ENCODE measurements around the gene HOXC11.

HOXC11 gene

DNA sequence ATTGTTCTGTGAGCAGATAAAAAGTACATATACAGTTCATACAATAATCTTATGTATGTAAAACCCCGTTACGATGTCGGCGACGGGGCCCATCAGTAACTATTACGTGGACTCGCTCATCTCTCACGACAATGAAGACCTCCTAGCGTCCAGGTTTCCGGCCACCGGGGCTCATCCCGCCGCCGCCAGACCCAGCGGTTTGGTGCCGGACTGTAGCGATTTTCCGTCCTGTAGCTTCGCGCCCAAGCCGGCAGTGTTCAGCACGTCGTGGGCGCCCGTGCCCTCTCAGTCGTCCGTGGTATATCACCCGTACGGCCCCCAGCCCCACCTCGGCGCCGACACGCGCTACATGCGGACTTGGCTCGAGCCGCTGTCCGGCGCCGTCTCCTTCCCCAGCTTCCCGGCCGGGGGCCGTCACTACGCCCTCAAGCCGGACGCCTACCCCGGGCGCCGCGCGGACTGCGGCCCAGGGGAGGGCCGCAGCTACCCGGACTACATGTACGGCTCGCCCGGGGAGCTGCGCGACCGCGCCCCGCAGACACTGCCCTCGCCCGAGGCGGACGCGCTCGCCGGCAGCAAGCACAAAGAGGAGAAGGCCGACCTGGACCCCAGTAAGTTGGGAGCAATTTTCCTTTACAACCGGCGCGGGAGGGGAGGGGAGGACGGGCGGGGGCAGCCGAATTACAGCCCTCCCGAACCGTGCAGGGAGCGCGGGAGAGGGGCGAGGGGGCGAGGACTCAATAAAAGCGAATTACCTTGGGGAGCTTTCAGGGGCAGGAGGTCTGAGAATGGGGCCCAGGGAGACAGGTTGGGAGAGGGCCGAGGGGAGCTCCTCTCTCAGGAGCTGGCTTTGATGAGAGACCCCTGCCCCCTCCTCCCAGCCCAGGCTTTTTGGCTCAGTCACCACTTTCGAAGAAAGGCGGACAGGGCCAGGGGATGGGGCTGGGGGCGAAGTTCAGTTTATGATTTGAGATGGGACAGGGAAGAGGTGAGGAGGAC lies 27.5 kb downstream of the HOXC11 start, which contains the start of gene HOXC9:
Gene HOXC9, plus strand, starts transcription at position 46 of the 999 bp plus-strand sequence. Its CDS starts 28 bp downstream, at position 74.
- DNase-seq, result peak; percentile 48

DNA sequence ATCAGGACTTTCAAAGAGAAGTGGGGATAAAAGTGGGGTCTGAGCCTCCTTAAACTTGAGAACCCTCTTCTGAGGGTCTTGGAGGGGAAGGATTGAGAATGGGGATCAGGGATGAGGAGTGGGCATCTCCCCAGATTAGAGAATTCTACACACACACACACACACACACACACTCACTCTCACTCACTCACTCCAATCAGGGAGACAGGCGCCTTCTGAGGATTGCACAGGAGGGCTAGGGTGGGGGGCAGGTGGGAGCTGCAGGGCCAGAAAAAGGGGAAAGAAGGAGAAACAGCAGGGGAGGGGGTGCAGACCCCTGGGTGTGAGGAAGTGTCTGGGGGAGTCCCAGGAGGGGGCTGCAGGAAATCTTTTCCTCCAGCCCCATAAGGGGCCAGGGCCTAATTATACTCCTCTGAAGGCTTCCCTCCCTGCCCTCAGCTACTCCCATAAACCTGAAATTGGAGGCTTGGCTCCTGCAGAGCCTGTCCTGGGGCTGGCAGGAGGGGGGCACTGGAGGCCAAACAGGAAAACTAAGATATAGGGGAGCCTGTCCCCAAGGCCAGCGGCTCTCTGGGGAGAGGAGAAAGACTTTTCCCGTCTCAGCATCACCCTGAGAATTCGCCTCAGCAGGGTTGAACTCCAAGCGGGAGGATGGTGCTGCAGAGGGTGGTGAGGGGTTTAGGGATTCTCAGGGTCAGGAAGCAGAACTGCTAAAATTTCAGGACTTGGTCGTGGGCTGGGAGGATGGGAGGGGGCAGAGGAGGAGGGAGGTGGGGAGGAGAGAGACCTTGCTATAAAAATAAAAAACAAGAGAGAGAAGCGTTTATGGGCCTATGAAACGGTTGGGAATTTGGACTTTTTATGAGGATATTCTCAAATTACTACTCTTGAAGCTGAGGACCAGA lies 28.6 kb downstream of the HOXC11 start:
- no peak for DNase-seq

DNA sequence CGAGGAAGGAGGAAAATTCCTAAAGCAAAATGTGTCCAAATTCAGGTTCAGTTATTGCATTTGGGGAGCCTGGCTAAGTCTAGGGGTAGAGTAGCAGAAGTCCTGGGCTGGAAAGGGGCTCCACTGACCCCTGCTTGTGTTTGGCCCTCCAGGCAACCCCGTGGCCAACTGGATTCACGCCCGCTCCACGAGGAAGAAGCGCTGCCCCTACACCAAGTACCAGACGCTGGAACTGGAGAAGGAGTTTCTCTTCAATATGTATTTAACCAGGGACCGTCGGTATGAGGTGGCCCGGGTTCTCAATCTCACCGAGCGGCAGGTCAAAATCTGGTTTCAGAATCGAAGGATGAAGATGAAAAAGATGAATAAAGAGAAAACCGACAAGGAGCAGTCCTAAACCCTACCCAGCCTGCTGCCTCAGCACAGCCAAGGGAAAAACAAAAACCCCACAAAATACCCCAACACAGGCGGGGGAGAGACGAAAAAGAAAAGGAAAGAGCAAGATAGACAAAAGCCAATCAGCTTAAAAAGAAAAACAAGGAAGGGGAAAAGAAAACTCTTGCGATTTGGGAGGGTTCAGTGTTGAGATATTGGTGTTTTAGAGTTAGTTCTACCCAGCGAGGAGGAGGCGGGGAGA lies 29.5 kb downstream of the HOXC11 start:
- no peak for DNase-seq

DNA sequence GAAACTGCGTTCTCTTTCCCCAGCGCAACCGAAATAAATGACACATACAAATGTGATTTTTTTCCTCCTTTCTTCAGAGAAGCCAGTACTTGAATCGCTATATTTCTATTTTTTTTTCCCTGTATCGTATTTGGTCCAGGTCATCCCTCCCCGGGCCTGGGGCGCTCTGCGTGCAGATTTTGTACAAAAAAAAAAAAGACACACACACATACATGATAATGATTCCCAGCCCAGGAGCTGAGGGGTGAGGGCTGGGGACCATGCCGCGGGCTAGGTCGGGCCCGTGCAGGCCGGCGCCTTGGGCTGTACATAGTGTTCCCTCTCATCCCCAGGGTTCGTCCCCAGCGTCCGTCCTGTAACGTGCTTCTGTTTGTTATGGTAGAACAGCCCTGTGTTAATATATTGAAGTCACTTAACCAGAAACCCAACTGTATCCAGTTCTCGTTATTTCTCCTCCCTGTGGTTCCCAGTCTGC lies 30.0 kb downstream of the HOXC11 start:
- no peak for DNase-seq

DNA sequence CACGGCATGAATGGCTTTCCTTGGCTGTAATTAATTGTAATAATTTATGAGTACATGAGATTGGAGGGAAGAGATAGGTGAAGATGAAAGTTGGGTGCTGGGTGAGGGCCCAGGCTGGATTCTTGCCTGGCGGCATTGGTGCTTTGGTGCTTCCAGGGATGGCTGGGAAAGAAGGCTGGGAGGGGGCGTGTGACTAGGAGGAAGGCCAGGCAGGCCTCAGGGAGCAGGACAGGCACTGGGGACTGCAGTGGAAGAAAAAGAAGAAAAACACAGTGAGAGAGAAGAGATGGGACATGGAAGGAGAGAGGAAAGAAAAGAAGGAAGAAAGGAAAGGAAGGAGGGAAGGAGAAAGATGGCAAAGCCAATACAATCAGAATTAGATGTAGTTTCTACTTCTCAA lies 30.7 kb downstream of the HOXC11 start:
- no peak for DNase-seq

DNA sequence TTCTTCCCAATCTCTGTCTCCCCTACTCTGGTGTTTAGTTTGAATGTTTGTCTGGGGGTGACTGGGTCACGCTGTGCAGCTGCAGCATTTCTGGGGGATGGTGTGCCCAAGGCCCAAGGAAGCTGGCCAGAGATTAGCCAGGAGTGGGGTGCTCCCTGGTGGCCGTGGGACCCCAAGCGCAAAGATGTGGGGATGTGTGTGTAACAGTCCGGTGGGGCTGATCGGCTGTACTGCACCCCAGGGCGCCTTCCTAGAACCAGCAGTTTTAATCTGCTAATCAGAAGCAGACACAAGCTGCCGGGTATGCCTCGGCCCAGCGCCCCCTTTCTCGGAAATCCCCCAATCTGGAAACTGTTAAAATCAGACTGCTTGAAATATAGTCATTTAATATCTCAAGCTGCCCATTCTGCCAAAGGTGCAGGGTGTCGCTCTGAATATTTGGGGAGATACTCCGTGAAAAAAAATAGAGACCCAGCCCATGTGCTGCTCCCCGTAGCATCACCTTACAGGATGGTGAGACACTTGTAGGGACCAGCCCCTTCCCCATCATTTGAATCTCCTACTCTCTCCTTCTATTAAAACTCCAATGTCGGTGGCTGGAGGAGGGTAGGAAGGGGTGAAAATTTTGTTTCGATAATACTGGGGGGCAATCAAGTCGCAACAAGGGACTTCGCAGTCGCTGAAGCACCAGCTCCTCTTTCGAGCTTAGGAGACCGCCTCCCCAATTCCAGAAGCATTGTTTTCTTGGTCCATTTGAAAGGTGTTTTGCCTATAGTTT lies 31.3 kb downstream of the HOXC11 start:
- no peak for DNase-seq

DNA sequence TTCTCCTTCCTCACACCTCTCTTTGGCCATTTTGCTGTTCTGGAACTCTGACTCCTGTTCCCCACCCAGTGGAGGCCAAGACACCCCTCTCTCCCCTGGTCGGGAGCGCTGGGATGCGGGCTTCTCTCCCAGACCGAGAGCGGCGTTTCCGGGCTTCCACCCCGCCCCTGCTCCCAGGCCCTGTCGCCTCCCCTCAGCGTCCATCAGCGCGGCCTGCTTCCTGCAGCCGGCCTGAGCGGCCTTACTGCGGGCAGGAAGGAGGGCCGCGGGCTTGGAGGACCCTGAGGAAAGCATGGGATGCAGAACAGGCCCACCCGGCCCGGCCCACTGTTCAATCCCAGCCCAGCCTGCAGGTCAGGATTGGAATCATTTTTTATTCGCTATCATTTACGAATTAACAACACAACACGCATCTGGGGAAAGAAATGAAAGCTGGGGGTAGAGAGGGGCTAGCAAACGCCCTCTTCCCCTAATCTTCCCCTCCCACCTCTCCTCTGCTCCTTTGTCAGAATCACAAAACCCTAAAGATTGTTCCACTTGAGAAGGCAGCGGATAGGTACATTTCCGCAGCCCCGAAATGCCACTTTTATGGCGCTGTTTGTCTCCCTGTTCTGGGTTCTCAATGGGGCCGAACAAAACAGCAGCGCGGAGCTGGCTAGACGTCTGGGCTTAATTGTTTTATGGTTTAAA lies 32.1 kb downstream of the HOXC11 start:
- no peak for DNase-seq

DNA sequence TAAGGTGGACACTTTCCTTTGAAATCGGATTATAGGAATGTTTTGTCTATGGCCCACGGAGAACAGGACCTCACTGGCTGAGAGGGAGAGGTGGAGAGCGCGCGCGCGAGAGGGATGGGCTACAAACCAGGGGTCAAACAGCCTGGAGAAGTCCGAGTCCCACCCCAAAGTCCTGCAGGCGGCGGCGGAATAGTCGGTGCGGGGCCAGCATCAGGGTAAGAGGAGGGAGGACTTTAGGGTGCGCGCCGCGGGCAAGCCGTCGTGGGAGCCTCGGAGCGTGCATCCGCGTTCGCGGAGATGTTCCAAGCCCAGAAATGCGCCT lies 32.6 kb downstream of the HOXC11 start:
- no peak for DNase-seq

DNA sequence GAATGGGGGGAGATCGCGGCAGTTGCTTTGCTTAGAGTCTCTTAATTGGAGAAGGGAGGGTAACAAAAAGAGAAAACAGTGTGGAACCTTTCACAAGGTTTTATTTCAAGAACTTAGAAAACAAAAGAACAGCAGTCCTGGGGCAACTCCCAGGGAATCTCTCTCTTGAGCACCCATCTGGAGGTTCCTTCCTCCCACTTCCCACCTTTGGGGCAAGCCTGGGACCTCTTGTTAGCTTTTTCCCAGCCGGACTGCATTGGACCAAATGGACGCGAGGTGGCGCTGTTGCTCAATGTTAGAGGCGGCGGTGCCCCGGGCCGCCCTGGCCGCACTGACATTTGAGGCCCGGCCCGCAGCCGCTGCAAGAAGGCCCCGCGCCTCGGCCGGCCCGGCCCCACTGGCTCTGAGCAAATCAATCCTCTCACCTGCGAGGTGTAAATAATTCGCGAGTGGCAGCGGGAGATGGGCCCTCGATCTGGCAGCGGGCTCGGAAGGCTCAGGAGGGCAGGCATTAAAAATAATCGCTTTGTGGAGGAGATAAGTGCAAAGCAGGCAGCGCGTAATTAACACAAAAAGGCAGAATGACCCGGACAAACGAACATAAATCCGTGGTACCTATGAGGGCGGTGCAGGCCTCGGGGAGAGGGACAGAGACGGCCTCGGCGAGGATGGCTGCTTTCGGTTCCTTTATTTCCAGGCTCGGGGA lies 33.1 kb downstream of the HOXC11 start:
- DNase-seq, result peak; percentile 81

DNA sequence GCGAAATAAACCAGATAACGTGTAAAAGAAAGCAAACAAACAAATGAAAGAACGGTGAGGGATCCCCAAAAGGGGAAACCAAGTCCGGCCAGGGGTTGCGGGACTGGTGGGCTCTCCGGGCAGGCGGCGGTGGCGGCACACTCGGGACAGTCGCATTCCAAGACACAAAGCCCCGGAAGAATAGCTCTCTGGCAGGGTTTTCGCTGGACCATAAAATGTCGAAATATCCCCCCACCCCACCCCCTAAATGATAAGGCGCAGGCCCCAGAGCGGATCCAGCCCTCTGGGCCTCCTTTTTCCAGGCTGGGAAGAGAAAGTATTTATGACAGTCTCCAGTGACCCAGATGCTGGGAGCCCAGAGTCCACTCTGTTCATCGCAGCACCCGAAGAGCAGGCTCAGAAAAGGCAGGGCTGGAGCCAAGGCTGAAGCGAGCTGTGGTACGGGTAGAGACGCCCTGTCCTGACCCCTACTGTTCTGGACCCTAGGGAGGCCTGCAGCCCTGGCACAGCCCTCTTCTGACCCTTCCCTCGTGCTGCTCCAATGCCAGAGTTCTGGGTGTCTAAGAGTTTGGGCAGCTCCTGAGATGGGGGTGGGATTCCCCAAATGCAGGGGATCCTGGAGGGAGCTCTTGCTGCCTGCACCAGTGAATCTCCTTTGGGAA lies 33.8 kb downstream of the HOXC11 start:
- no peak for DNase-seq

DNA sequence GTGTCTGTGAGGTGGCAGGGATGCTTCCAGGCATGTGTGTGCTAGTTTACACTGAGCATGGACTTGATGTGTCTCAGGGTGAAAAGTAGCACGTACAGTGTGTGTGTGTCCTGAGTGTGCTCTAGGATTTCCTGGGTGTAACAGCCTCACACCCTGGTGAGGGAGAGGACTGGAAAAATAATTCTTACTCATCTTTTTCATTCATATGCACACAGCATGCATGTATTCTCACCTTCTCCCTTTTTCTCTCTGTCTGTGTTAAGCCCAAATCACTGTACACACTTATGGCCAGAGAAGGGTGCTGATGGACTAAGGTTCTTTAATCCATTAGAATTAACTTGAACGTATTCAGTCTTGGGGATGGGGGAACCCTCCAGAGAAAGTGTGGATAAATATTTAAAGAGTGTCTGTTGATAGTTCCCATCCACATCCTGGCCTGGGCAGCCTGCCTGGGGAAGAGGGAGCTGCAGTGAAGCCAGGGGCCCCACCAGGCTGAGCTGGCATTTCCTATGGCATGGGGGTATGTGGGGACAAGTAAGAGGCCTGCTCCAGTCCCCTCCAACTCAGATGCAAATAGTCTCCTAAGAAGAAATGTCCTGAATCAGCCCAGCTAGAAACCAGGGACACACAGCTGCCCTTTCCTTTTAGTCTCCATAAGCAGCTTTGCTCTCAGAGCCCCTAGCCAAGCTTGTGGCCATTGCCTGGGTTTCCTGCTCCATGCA lies 34.8 kb downstream of the HOXC11 start:
- DNase-seq, result no peak

DNA sequence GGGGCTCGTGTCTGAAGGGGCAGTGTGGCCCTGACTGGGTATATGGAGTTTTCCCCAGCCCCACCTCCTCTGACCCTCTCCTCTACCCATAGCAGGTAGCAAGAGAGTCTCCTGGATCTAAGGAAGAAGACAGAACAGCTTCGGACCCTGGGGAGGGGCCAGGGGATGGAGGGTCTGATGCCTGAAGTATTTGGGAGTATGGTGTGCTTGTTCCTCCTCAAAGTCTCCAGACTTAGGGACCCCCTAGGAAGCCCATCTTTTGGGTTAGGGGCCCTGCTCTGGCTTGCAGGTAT lies 35.3 kb downstream of the HOXC11 start:
- no peak for DNase-seq

DNA sequence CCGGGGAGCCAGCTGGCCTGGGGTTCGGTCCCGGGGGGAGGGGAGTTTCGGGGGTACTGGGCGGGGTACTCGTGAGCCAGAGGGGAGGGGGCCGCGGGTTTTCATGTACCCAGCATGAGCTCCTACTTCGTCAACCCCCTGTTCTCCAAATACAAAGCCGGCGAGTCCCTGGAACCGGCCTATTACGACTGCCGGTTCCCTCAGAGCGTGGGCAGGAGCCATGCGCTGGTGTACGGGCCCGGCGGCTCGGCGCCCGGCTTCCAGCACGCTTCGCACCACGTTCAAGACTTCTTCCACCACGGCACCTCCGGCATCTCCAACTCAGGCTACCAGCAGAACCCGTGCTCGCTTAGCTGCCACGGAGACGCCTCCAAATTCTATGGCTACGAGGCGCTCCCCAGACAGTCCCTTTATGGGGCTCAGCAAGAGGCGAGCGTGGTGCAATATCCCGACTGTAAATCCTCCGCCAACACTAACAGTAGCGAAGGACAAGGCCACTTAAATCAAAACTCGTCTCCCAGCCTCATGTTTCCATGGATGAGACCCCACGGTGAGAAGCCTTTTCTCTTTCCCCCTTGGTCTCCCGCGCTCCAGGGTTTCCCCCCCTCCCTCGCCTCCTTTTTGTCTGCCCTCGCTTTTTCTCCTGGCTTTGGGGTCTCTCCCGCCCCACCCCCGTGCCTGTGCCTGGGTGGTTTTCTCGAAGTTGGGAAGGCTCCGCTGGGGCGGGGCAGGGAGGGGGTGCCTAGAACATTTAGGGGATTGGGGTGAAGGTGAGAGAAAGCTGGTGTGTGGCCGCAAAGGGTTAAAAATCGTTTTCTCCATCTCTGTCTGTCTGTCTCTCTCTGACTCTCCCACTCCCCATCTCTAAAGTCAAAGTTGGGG lies 36.5 kb downstream of the HOXC11 start:
- no peak for DNase-seq

DNA sequence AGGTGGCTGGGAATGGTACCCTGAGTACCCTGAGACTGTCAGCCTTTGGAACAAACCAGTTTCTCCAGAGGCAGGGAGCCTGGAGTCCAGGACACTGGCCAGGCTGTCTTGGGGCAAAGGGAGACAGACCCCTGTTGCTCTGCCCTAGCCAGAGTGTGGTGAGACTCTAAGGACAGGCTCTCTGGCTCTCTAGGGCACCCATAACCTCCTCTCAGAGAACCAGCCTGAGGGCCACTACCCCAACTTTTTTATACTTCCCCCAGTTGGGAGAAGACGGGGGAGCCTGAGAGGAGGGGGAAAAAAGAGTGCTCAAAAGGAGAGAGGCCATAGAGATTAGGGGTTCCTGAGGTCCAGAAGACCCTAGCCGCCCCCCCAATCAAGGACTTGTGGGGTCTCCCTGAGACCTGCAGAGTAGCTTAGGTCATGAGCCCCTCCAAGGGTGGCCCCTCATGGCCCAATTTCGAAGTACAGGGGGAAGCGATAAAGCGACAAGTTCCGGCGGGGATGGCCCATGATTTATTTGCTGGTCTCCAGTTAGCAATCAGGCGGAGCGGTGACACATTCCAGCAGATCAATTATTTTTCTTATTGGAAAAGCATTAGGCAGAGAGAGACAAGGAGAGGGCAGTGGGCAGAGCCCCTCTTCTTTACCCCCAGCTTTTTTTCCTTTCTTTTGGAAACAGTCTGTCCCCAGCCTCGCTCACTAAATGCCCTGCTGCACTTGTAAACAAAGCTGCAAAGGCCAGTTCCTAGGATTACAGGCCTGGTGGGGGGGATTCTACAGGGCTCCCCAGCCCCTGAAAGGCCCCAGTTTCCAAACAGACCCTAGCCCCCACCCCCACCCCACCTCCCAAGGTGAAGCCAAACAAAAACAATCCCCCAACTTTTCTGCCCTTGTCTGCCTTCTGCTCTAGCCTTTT lies 37.4 kb downstream of the HOXC11 start:
- no peak for DNase-seq

DNA sequence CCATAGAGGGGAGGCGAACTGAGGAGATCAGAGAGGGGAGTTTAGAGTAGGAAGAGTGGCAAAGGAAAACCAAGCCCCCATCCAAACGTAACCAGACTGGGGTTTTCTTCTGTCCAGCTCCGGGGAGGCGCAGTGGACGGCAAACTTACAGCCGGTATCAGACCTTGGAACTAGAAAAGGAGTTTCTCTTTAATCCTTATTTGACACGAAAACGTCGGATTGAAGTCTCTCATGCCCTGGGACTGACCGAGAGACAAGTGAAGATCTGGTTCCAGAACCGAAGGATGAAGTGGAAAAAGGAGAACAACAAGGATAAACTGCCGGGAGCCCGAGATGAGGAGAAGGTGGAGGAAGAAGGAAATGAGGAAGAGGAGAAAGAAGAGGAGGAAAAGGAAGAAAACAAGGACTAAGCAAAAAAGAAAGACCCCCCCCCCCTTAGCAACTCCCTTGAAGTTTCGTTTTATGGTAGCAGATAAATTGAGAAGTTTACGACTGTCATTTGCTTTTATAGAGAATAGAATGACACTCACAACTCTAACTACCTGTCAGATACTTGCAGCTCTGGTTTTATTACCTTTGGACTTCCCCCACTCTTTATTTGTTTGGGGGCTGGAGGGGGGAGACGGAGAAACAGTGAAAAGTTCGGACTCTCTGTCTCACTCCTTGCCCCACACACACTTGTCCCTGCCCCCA lies 38.2 kb downstream of the HOXC11 start:
- DNase-seq, result no peak

DNA sequence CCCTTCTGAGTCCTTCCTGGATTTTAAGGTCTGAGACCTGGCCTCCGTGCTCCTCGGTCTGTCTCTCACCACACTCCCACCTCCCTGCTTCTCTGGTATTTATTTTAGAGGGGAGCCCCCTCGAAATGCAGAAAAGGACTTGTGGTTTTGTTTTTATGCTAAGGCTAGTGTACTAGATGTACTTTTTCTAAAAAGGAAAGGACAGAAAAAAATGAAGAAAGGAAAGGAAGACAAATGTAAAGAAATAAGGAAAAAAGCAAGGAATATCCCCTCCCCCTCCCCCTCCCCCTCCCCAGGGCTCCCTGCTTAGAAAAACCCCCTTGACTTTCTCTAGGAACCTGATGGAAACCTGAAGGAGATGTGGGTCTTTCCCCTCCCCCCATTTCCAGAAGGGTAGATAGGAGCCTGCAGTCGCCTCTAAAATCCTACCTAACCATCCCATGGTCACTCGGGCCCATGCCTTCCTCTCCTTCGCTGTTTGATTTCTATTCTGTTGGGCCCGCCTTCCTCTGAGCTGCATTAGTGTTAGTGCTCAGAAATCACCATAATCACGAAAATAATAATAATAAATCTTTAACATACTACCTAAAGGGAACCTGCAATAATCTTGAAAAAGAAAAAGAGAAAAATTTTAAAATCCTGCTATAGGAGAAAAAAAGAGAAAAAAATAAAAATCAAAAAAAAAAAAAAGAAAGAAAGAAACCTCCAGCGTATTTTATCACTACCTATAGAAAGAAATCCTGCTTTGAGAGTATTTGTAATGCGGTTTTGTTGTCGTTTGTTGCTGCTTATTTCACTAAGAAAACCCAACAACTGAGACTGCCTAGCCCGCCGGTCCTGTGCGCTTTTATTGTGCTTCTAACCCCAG lies 39.0 kb downstream of the HOXC11 start:
- no peak for DNase-seq

All from NCI-H1092 (cell line).